ENCODE measurements around the gene SDHAF4. TPM values are rescaled to one million over a fixed set of nuclear protein-coding genes. Genes with fewer than 3 reads are reported as not detected.

Gene SDHAF4
- total RNA-seq = 2.8 and 4.0 TPM in 2 replicates

DNA sequence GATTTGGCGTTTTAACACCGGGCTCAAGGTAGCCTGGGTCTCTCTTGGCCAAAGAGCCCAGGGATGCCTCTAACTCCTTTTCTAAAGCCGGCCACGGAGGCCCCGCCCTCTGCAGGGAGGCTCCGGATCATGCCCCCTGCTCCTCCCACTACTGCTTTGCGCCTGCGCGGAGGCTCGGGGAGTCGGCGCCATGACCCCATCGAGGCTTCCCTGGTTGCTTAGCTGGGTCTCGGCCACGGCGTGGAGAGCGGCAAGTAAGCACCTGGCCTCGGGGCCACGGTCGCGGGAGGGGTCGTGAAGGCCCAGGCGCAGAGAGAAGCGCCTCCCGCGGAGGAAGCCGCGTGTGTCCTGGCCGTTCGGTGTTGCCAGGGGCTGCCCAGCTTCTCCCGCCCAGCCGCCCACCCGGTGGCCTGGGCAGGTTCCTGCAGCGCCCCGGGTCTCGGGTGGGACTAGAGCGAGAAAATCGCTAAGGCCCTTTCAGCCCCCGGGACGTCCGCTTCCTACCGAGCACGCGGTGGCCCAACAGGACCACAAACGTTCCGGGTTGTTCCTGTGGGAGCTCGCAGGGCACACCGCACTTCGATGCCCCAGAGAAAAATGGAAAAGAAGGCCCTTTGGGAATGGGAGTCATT, at the start of gene SDHAF4:
SDHAF4 (plus strand) TSS at position 180 of the 632 bp plus-strand sequence; CDS start at position 191, 11 bp downstream.

Other genes starting within 250 kb of the SDHAF4 start
- gene FAM135A, start 153.4 kb upstream of the SDHAF4 start, total RNA-seq = 12.0 and 17.2 TPM in 2 replicates
- gene SMAP1, start 101.0 kb downstream of the SDHAF4 start, total RNA-seq = 12.0 and 18.9 TPM in 2 replicates

All from bladder microvascular endothelial cell (primary cell).